HCT116 (cell line): ENCODE data around the gene EVC2. TPM values are rescaled to one million over a fixed set of nuclear protein-coding genes. Genes with fewer than 3 reads are reported as not detected.

ENCODE experiments used
- ATAC-seq: fragments of 200-7000 bp; cut with Tn5 transposase; 2 replicates; pipeline ENCODE4 v1.9.1; 2020; ENCODE audit warnings: mild to moderate bottlenecking, moderate library complexity
- Bru-seq: library from RNA; stranded (reverse); fragments of 400-500 nt; gene quantifications from one replicate; lab custom pipeline; 2021; lab: Mats Ljungman, UMichigan
- BruChase-seq, 2 experiments: library from RNA; stranded (reverse); fragments of 400-500 nt; gene quantifications; one replicate each; lab custom pipeline; 2021; lab: Mats Ljungman, UMichigan
- BruUV-seq: library from RNA; stranded (reverse); fragments of 400-500 nt; replicated peaks from 2 replicates; lab custom pipeline; 2021; lab: Mats Ljungman, UMichigan
- CTCF ChIA-PET: fragments of 300-600 bp; sonication (Branson Sonifier 250); formaldehyde crosslinking; loops from one replicate; lab custom pipeline; 2021; ENCODE audit warnings: antibody characterized with exemption; lab: Charles Lee
- POLR2A ChIA-PET: fragments of 300-600, 350-600 bp; sonication (Branson Sonifier 250); formaldehyde crosslinking; loops from one replicate; lab custom pipeline; 2021; ENCODE audit warnings: antibody characterized with exemption; lab: Charles Lee
- RAD21 ChIA-PET, 2 experiments: fragments of 300-600 bp; sonication (Branson Sonifier 250); formaldehyde crosslinking; loops; one replicate each; lab custom pipeline; 2023; ENCODE audit warnings: low total read pairs in 2 of 2; ENCODE audit not compliant: uncharacterized antibody in 2 of 2, unreplicated experiment in 2 of 2, low non-redundant PET in 1 of 2; lab: Charles Lee
- DNase-seq: peaks from one replicate; pipeline ENCODE4 v3.0.0-alpha.2; 2010; ENCODE audit warnings: low read depth, low spot score
- H2AFZ ChIP-seq: fragments of 200-600 bp; shearing (Covaris generic), sonication (generic); 2 replicates; pipeline ENCODE4 v1.6.1; 2017; ENCODE audit warnings: low read depth, mixed run types, mixed read lengths, antibody characterized with exemption, low read length; ENCODE audit not compliant: poor library complexity, severe bottlenecking
- H3K27ac ChIP-seq: 2 replicates; pipeline ENCODE4 v1.5.1; 2012; ENCODE audit warnings: low read depth, low read length
- H3K27me3 ChIP-seq: fragments of 200-600 bp; sonication (generic); 2 replicates; pipeline ENCODE4 v1.6.1; 2016; ENCODE audit warnings: mixed run types, low read length, mixed read lengths; ENCODE audit not compliant: insufficient read depth
- H3K36me3 ChIP-seq, 2 experiments: fragments of 200-500 bp in 1 of 2; fragments of 200-600 bp in 1 of 2; sonication (Bioruptor generic) in 1 of 2; sonication (generic) in 1 of 2; 2 replicates each; pipeline versions ENCODE4 v1.5.1 to v1.6.1; 2014 to 2016; ENCODE audit warnings: low read length in 2 of 2, inconsistent platforms in 1 of 2, mixed read lengths in 1 of 2, mixed run types in 1 of 2; ENCODE audit not compliant: insufficient read depth in 2 of 2, control insufficient read depth in 1 of 2
- H3K4me1 ChIP-seq, 2 experiments: fragments of 200-600 bp in 1 of 2; sonication (generic) in 1 of 2; 2 replicates each; pipeline versions ENCODE4 v1.5.1 to v1.6.1; 2012 to 2017; ENCODE audit warnings: low read length in 2 of 2, inconsistent platforms in 1 of 2, mild to moderate bottlenecking in 1 of 2, mixed read lengths in 1 of 2, mixed run types in 1 of 2, moderate library complexity in 1 of 2; ENCODE audit not compliant: insufficient read depth in 2 of 2, control insufficient read depth in 1 of 2
- H3K4me2 ChIP-seq: fragments of 200-600 bp; sonication (generic); 2 replicates; pipeline ENCODE4 v1.6.1; 2017; ENCODE audit warnings: mixed run types, low read length, mixed read lengths
- H3K4me3 ChIP-seq, 2 experiments: fragments of 200-600 bp in 1 of 2; sonication (generic) in 1 of 2; replicated peaks in 1 of 2; 2 replicates each; pipeline ENCODE4 v1.5.1; 2011 to 2016; ENCODE audit warnings: low read length in 2 of 2, control low read depth in 1 of 2, low read depth in 1 of 2, mild to moderate bottlenecking in 1 of 2, mixed read lengths in 1 of 2, mixed run types in 1 of 2
- H3K79me2 ChIP-seq: fragments of 200-600 bp; sonication (generic); 2 replicates; pipeline ENCODE4 v1.6.1; 2017; ENCODE audit warnings: mild to moderate bottlenecking, mixed run types, low read length, moderate library complexity, mixed read lengths; ENCODE audit not compliant: insufficient read depth
- H3K9ac ChIP-seq: fragments of 200-600 bp; sonication (generic); 2 replicates; pipeline ENCODE4 v1.6.1; 2016; ENCODE audit warnings: low read length, mixed read lengths
- H3K9me2 ChIP-seq: fragments of 200-600 bp; sonication (generic), shearing (Covaris generic); 2 replicates; pipeline ENCODE4 v1.6.1; 2017; ENCODE audit warnings: mixed run types, mild to moderate bottlenecking, moderate library complexity; ENCODE audit not compliant: insufficient read depth
- H3K9me3 ChIP-seq, 2 experiments: fragments of 200-500 bp in 1 of 2; fragments of 200-600 bp in 1 of 2; sonication (Bioruptor generic) in 1 of 2; sonication (generic) in 1 of 2; 2 replicates each; pipeline ENCODE4 v1.6.1; 2014 to 2017; ENCODE audit warnings: low read length in 2 of 2, mixed read lengths in 2 of 2, inconsistent platforms in 1 of 2, low read depth in 1 of 2, mild to moderate bottlenecking in 1 of 2, mixed run types in 1 of 2, moderate library complexity in 1 of 2; ENCODE audit not compliant: control insufficient read depth in 1 of 2, insufficient read depth in 1 of 2
- H4K20me1 ChIP-seq: fragments of 200-600 bp; sonication (generic), shearing (Covaris generic); 2 replicates; pipeline ENCODE4 v1.6.1; 2017; ENCODE audit warnings: mixed run types, mild to moderate bottlenecking, moderate library complexity; ENCODE audit not compliant: insufficient read depth
- CEBPB ChIP-seq: IDR thresholded peaks from 2 replicates; pipeline ENCODE4 v1.6.1; 2012; ENCODE audit warnings: low read depth
- EGR1 ChIP-seq: IDR thresholded peaks from 2 replicates; pipeline ENCODE4 v1.6.1; 2012; ENCODE audit warnings: low read depth
- ELF1 ChIP-seq: IDR thresholded peaks from 2 replicates; pipeline ENCODE4 v1.6.1; 2012; ENCODE audit warnings: low read depth, borderline replicate concordance
- EZH2 ChIP-seq: fragments of 200-600 bp; sonication (generic); IDR thresholded peaks from 2 replicates; pipeline ENCODE4 v1.6.1; 2017; ENCODE audit warnings: antibody characterized with exemption, mixed run types
- EZH2phosphoT487 ChIP-seq: fragments of 200-600 bp; IDR thresholded peaks from 2 replicates; pipeline ENCODE4 v1.6.1; 2018; ENCODE audit warnings: antibody characterized with exemption, borderline replicate concordance
- JUND ChIP-seq: IDR thresholded peaks from 2 replicates; pipeline ENCODE4 v1.6.1; 2012
- SIN3A ChIP-seq: IDR thresholded peaks from 2 replicates; pipeline ENCODE4 v1.6.1; 2012; ENCODE audit warnings: low read depth
- SRF ChIP-seq: IDR thresholded peaks from 2 replicates; pipeline ENCODE4 v1.6.1; 2012; ENCODE audit warnings: low read depth
- TCF7L2 ChIP-seq: IDR thresholded peaks from 2 replicates; pipeline ENCODE4 v1.7.0; 2011; ENCODE audit warnings: borderline replicate concordance, inconsistent platforms; ENCODE audit not compliant: insufficient read depth, insufficient read length; ENCODE audit errors: extremely low read depth
- YY1 ChIP-seq: IDR thresholded peaks from 2 replicates; pipeline ENCODE4 v1.6.1; 2011; ENCODE audit warnings: low read length, low read depth, moderate library complexity, mild to moderate bottlenecking; ENCODE audit not compliant: insufficient replicate concordance; ENCODE audit errors: extremely low read depth
- ZBTB33 ChIP-seq: IDR thresholded peaks from 2 replicates; pipeline ENCODE4 v1.6.1; 2011; ENCODE audit warnings: mild to moderate bottlenecking, low read length, moderate library complexity; ENCODE audit not compliant: insufficient replicate concordance; ENCODE audit errors: extremely low read depth
- ZFX ChIP-seq: fragments of 450-650 bp; IDR thresholded peaks from 2 replicates; pipeline ENCODE4 v1.6.1; 2017
- ZNF274 ChIP-seq: fragments of 200-500 bp; sonication (Bioruptor generic); IDR thresholded peaks from 2 replicates; pipeline ENCODE4 v1.6.1; 2014; ENCODE audit warnings: mild to moderate bottlenecking, low read depth, low read length, inconsistent platforms
- intact Hi-C: fragments of 100-400 bp; cut with micrococcal nuclease; formaldehyde crosslinking; loops from 2 replicates; pipeline ENCODE4 v1.10.0; 2022
- long read RNA-seq: library from polyadenylated mRNA; unstranded; transcript quantifications from one replicate; pipeline ENCODE4 v2.0.0, GENCODE V29; 2021; ENCODE audit not compliant: unreplicated experiment
- polyA plus RNA-seq: library from polyadenylated mRNA; unstranded; fragments of >200 nt; gene quantifications from 2 replicates; pipeline ENCODE4 v1.2.1, GENCODE V29; 2012; ENCODE audit warnings: missing spikeins
- total RNA-seq: library from RNA; stranded (reverse); gene quantifications from one replicate; pipeline ENCODE4 v1.2.1, GENCODE V29; 2021; ENCODE audit not compliant: unreplicated experiment
- TF ChIP-seq, protein P1 (sequence below), 3 experiments: fragments of 200-600 bp in 1 of 3; sonication (generic) in 1 of 3; IDR thresholded peaks in 2 of 3; conservative IDR thresholded peaks in 1 of 3; 2 replicates each; pipeline ENCODE4 v1.5.1; 2012 to 2017; ENCODE audit warnings: low read depth in 2 of 3, low read length in 2 of 3, antibody characterized with exemption in 1 of 3, borderline replicate concordance in 1 of 3, control low read depth in 1 of 3, mild to moderate bottlenecking in 1 of 3, mixed read lengths in 1 of 3, mixed run types in 1 of 3, moderate library complexity in 1 of 3; ENCODE audit not compliant: insufficient read depth in 1 of 3
- TF ChIP-seq, protein P2 (sequence below): IDR thresholded peaks from 2 replicates; pipeline ENCODE4 v1.6.1; 2012

The EVC2 gene, protein sequence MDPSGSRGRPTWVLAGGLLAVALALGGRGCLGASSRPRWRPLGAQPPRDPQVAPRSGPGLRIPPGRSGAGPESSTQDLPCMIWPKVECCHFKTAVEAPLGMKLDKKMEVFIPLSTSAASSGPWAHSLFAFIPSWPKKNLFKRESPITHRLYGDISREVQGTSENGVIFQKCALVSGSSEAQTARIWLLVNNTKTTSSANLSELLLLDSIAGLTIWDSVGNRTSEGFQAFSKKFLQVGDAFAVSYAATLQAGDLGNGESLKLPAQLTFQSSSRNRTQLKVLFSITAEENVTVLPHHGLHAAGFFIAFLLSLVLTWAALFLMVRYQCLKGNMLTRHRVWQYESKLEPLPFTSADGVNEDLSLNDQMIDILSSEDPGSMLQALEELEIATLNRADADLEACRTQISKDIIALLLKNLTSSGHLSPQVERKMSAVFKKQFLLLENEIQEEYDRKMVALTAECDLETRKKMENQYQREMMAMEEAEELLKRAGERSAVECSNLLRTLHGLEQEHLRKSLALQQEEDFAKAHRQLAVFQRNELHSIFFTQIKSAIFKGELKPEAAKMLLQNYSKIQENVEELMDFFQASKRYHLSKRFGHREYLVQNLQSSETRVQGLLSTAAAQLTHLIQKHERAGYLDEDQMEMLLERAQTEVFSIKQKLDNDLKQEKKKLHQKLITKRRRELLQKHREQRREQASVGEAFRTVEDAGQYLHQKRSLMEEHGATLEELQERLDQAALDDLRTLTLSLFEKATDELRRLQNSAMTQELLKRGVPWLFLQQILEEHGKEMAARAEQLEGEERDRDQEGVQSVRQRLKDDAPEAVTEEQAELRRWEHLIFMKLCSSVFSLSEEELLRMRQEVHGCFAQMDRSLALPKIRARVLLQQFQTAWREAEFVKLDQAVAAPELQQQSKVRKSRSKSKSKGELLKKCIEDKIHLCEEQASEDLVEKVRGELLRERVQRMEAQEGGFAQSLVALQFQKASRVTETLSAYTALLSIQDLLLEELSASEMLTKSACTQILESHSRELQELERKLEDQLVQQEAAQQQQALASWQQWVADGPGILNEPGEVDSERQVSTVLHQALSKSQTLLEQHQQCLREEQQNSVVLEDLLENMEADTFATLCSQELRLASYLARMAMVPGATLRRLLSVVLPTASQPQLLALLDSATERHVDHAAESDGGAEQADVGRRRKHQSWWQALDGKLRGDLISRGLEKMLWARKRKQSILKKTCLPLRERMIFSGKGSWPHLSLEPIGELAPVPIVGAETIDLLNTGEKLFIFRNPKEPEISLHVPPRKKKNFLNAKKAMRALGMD
- total RNA-seq (not detected), Bru-seq, nascent RNA (percentile 1 among the genes with signal in this experiment), BruChase-seq, experiment 1, labeled RNA remaining after a 6-hour chase (percentile 3 among the genes with signal in this experiment), BruChase-seq, experiment 2, labeled RNA remaining after a 2-hour chase (percentile 2 among the genes with signal in this experiment)
- polyA plus RNA-seq, result not detected in 2 replicates
- long read RNA-seq, result 0 reads

GRCh38 chr4:5708449-5709206 lies at the start of gene EVC2:
Gene EVC2, minus strand, starts transcription at chr4:5708559. Its CDS starts 46 bp downstream, at chr4:5708513.
- no peaks in the 10 kb centered on the region for H3K9me3 ChIP-seq
- intact Hi-C loops, result no loop called here
- RAD21 ChIA-PET, result no interaction called here
- DNase-seq (no peak), ATAC-seq (no peak)
- BruUV-seq, result no TSS peak
- H4K20me1 ChIP-seq, result no peaks in the 10 kb centered on the region
- H3K36me3 ChIP-seq, result no peaks in the 10 kb centered on the region
- no peaks in the 10 kb centered on the region for H3K79me2 ChIP-seq
- H3K9ac ChIP-seq, result no peak within 1 kb of the TSS
- no peak within 1 kb of the TSS for H3K27ac ChIP-seq
- no peaks in the 10 kb centered on the region for H3K9me2 ChIP-seq
- no peak within 1 kb of the TSS for H2AFZ ChIP-seq
- POLR2A ChIA-PET, result no interaction called here
- CTCF ChIA-PET, result no interaction called here
- no peaks in the 10 kb centered on the region; the same call in 1 of the 2 replicates for H3K27me3 ChIP-seq
- H3K4me2 ChIP-seq, result no peak within 1 kb of the TSS
- no peak within 1 kb of the TSS for H3K4me3 ChIP-seq
- no peaks in the 10 kb centered on the region for H3K4me1 ChIP-seq
- TF ChIP-seq EZH2 (no peak), SIN3A (no peak), TCF7L2 (no peak), YY1 (no peak), ZNF274 (no peak), CEBPB (no peak), EGR1 (no peak), ELF1 (no peak), ZFX (no peak), JUND (no peak), SRF (no peak), ZBTB33 (no peak), EZH2phosphoT487 (no peak)
- TF ChIP-seq, protein P1, sequence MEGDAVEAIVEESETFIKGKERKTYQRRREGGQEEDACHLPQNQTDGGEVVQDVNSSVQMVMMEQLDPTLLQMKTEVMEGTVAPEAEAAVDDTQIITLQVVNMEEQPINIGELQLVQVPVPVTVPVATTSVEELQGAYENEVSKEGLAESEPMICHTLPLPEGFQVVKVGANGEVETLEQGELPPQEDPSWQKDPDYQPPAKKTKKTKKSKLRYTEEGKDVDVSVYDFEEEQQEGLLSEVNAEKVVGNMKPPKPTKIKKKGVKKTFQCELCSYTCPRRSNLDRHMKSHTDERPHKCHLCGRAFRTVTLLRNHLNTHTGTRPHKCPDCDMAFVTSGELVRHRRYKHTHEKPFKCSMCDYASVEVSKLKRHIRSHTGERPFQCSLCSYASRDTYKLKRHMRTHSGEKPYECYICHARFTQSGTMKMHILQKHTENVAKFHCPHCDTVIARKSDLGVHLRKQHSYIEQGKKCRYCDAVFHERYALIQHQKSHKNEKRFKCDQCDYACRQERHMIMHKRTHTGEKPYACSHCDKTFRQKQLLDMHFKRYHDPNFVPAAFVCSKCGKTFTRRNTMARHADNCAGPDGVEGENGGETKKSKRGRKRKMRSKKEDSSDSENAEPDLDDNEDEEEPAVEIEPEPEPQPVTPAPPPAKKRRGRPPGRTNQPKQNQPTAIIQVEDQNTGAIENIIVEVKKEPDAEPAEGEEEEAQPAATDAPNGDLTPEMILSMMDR (IDR thresholded peaks at IDR 0.05 in 2 of 3, conservative IDR thresholded peaks at IDR 0.05 in 1 of 3; ENCODE audit: borderline replicate concordance in 1 of 3, insufficient read depth in 1 of 3, low read depth in 2 of 3, low read length in 2 of 3), result no peak
- TF ChIP-seq, protein P2, sequence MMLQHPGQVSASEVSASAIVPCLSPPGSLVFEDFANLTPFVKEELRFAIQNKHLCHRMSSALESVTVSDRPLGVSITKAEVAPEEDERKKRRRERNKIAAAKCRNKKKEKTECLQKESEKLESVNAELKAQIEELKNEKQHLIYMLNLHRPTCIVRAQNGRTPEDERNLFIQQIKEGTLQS, result no peak
